HG02973 (cell line): ENCODE results near the gene MTX1.
"Not testable (repeated sequence)": the region's sequence is repeated elsewhere in the genome, so short reads cannot be mapped to it uniquely, and the experiment has no call there.

Source experiments
- ATAC-seq: cut with Tn5 transposase; IDR thresholded peaks from one replicate; pipeline ENCODE4 v1.9.1; 2021; ENCODE audit warnings: moderate library complexity; ENCODE audit not compliant: unreplicated experiment

The MTX1 gene

DNA sequence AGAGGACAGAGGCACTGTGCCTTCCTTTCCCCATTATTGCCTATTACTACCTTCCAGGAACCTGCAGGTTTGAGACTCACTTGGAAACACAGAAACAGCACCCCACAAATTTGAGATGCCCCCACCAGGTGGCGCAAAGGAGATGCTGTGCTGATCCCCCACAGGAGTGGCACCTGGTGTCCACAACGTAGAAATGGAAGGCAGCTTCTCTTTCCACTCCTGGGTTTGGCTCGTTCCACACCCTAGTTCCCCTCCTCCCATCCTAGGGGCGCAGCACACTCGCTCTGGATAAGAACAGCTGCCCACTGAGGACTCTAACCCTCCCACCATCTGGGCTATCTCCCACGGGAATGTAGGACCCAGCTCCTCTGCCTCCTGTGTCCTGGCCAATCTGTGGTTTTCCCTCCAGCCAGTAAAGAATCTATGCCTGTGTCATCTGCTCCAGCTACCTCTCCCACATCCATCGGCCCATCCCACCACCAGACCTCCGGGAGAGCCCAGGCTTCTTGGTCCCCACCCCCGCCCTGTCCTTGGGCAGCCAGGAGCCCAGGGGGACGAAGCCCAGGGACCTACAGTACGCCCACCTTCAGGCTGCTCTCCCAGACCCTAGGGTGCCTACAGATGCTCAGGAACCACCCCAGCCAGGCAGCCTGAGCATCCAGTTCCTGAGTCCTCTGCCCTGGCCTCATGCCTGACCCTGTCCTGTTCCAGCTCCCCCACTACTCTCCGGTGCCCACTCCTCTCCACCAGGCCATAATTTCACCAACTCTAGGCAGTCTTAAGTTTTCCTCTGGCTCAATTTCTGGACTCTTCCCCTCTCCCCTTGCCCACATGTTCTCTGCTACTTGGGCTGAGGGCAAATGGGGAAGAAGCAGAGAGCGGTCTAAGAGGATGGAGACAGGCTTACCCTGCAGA lies 1.3 kb upstream of the MTX1 start:
- ATAC-seq = no peak

DNA sequence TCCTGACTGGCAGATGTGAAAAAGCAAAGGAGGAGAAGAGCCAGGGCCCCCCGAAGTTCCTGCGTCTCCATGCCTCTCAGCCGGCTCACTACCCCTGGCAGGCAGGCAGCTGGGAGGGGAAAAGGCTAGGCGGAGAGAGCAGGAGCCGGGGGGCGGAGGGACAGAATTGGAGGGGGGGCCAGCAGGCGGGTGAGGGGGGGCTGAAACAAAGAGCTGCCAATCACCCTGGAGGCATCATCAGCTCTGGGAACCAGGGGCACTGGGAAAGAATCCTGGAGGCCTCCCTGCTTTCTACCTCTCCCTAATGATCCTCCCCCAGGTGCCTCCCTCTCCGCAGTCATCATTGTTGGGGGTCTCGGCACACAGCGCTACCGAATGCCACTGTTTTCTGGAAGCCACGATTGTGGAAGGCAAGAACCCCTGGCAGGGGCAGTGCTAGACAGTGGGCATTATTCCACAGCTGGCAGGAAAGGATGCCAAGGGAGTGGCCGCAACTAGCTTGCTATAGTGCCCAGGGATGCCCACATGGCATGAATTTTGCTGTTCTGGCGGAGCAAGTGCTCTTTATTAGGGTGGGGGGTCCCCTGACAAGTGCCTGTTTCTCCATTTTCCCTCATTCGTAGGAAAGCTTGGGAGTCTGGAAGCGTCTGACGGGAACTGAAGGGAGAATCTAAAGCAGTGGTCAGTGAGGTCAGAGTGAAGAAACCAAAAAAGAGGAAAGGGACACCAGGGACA lies 522 bp upstream of the MTX1 start, which contains the start of gene THBS3:
TSS of gene THBS3 (minus strand) at position 92 of the 735 bp plus-strand sequence. CDS start at position 71, 21 bp downstream.
- ATAC-seq = no peak

DNA sequence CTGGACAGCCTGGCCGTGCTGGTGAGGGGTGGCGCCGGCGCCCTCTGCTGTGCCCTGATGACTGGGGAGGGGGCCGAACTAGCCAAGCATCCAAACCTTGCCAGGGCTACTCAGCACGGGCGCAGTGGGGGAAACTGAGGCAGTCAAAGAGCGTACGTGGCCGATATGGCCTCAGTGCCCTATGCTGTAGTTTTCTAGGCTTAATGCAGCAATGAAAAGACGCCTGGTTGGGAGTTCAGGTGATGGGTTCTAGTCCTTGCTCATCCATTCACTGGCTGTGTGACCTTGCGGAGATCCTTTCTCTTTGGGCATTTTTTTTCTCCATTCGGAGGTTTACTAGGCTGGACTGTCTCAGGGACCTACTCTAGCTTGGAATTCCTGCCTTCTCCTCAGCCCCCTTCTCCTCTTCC lies 822 bp downstream of the MTX1 start:
- ATAC-seq = no peak

DNA sequence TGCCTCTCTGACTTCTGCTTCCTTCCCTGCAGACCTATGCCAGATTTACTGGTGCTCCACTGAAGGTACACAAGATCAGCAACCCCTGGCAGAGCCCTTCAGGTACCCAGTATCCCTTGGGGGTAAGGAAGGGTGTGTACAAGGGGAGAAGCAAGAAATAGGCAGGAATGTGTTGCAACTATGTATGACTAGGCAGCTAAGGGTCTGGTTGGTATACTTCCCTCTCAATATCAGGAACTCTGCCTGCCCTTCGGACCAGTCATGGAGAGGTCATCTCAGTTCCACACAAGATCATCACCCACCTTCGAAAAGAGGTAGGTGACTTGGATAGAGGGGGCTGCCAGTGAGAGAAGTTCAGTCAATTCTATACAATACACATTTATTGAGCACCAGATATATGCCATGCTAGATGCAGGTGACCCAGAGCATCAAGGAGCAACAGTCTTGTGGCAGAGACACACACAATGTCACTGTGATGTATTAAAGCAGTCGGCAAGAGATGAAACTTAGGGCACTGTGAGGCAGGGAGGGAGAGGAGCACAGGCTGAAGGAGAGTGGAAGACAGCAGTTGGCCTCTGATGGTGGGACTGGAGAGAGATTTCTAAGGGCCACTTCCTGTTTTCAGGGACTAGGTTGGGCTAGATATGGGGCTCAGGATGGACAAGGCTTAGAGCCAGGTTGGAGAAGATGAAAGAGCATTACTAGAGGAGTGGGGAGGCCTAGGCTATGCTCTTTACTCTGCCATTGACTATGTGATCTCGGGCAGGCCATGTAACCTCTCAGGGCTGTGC lies 2.0 kb downstream of the MTX1 start:
- ATAC-seq = no peak

DNA sequence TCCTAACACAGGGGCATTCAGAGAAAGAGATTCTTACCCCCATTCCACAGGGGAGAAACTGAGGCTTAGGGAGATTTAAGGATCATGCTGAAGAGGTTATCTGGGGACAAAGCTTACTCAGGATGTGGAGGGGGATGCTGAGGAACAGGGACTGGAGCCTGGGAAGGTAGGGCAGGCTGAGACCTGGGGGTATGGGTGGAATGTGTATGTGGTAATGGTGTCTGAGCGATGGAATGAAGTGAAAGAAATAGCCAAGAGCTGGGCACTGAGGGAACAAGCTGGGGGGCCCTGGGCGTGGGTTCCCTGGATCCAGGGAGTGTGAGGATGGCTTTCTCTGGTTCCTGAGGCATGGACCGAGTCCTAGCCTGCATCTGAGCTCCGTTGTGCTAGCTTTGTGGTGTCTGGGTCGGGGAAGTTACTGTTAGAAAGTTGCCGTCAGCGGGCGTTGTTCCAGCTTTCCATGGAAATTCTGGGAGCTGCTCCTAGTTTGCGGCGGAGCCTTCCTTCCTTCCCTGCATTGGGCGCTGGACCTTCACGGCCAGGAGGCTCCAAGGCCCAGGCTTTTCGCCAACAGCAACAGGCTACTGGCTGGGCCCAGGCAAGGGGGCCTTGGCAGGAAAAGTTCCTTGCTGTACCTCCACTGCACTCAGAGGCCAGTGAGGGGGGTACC lies 3.0 kb downstream of the MTX1 start:
- not testable (repeated sequence) for ATAC-seq

DNA sequence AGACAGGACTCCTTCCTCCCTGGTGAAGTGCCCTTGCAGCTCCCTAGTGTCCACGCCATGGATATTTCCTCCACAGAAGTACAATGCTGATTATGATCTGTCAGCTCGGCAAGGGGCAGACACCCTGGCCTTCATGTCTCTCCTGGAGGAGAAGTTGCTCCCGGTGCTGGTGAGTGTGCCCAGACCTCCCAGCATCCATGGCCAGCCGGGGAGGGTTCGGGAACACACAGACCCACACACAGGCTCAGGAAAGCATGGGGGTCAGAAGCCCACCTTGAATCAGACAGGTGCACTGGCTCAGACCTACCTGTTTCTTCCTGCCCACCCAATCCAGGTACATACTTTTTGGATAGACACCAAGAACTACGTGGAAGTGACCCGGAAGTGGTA lies 3.6 kb downstream of the MTX1 start:
- ATAC-seq = not testable (repeated sequence)

DNA sequence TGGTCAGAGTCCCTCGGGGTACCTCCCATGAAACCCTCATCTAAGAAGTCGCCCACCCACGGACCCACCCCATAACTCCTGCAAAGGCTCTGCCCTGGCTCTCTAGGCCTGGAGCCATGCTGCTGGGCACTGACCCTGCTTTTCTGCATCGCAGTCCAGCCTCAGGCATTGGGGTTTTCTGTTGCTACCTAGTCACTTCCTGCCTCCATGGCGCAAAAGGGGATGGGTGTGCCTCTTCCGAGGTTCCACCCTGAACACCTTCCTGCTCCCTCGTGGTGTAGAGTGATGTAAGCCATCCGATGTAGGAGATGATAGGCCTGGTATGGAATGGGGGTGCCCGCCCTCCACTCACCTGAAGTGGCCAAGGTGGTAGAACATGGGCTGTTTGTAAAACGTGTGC lies 6.2 kb downstream of the MTX1 start:
- not testable (repeated sequence) for ATAC-seq

DNA sequence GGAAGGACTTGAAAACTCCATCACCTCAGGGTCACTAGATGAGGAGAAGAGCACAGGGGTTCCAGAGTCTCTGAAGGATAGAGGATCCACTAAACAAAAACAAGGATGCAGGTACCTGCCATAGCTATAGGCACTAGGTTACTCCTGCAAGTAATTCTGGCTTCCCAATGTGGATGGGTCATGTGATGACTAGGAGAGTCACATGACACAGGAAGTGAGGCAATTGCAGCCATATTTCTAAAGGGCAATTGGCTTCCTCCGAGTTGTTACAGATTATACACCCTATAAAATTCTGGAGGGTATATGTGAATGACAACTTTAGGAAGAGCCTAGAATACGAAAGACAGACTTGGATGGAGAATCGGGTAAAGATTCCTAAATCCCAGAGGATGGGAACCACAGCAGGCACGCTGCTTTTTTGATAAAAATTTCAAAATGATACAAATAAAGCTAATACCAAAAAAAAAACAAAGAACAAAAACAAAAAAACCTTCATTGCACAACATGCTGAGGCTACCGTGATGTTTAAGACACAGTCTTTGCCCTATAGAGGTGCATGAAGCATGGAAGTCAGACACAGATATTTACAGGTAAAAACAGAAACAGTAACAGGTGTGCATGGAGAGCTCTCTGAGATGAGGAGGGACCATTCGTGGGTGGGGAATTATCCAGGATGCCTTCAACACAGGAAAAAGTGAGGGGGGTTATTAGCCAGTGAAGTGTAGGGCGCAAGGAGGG lies 10.5 kb downstream of the MTX1 start:
- ATAC-seq = no peak

DNA sequence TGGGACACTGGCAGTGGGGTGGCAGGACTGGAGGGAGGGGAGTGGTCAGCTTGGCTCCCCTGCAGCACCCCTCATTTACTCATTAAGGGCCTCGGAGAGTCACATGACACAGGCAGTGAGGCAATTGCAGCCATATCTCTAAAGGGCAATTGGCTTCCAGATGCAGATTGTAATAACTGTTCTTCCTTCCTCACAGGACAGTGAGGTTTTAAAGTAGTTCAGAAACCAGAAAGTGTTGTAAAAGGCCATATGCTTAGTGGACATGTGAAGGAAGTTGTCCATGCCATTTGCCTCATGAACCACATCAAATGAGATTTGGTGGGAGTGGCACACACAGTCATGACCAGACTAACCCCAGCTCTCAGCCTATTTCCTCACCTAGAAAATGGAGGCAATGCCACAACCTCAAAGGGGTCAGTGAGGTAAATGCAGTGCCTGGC lies 11.1 kb downstream of the MTX1 start:
- no peak for ATAC-seq

DNA sequence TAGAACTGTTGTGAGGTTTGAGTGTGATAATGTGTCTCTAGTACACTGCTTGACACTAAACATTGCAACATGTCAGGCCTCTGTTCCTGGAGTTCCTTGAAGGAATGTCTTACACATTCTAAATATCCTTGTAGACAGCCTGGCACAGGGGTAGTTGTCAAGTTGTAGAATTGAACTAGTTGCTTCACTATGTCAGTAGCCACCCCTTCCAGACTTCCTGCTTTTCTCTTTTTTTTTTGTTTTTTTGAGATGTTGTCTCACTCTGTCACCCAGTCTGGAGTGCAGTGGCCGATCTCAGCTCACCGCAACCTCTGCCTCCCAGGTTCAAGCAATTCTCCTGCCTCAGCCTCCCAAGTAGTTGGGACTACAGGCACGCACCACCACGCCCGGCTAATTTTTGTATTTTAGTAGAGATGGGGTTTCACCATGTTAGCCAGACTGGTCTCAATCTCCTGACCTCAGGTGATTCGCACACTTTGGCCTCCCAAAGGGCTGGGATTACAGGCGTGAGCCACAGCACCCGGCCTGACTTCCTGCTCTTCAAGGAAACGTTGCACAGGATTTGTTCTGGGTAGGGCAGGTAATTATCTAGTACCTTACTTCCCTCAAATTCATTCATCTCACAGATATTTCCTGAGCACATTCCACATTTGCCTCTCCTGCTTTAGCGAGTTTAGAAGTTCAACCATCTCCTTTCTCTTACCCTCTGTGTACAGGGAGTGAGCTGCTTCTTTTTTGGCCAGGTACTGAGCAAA lies 11.9 kb downstream of the MTX1 start:
- ATAC-seq = not testable (repeated sequence)

DNA sequence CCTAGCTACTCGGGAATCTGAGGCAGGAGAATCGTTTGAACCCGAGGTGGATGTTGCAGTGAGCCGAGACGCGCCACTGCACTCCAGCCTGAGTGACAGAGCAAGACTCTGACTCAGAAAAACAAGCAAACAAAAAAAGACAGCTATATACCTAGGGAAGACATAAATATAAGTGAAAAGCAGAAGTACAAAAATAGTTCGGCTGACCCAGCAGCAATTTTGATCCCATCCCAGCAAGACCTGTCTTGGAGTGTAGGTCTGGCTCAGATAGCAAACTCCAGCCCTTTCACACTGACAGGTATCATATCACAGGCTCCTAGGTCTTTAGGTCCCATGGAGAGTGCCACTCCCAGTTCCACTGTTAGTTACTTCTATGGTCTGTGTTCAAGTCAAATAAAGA lies 14.6 kb downstream of the MTX1 start:
- ATAC-seq = no peak

DNA sequence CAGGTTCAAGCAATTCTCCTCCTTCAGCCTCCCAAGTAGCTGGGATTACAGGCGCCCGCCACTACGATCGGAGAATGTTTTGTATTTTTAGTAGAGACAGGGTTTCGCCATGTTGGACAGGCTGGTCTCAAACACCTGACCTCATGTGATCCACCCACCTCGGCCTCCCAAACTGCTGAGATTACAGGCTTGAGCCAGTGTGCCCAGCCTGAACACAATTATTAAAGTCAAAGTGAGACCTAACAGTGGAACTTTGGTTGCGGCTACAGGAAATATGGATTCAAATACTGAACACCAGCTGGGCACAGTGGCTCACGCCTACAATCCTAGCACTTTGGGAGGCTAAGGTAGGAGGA lies 16.9 kb downstream of the MTX1 start:
- not testable (repeated sequence) for ATAC-seq

DNA sequence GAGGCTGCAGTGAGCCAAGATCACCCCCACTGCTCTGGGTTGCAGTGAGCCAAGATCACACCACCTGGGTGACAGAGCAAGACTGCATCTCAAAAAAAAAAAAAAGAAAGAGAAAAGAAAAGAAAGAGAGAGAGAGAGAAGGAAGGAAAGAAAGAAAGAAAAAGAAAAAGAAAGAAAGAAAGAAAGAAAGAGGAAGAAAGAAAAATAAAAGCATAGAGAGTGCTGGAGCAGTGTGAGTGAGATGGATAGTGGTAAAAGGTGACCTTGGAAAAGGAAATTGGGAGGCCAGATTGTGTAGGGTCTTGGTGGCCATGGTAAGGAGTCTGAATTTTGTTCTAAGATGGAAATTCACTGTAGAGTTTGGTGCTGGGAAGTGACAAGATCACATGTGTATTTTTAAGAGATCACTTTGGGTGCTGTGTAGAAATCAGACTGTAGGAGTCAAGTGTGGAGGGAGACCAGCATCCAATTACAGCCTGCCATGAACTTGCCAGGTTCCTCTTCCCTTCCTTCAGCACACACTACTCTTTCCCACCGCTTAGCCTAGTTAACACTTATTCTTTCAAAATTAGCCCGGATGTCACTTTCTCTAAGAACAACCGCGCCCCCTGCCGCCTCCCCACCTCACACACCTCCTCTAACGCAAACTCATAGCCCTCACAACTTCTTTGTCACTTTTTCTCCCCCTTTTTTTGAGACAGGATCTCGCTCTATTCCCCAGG lies 17.9 kb downstream of the MTX1 start:
- ATAC-seq = no peak

DNA sequence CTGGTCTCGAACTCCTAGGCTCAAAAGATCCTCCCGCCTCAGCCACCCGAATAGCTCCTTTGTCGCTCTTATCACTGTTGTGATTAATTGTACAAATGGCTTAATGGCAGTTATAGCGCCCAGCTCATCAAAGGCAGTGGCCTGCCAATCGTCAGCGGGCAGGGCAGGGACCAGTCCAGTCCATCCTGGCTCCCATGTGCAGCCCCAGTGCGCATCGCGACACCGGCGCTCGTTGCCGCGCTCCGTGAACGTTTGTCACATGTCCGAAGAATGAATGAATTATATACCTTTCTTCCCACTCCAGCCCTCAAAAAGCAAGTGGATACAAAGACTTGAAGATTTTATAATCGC lies 18.4 kb downstream of the MTX1 start:
- ATAC-seq = no peak

DNA sequence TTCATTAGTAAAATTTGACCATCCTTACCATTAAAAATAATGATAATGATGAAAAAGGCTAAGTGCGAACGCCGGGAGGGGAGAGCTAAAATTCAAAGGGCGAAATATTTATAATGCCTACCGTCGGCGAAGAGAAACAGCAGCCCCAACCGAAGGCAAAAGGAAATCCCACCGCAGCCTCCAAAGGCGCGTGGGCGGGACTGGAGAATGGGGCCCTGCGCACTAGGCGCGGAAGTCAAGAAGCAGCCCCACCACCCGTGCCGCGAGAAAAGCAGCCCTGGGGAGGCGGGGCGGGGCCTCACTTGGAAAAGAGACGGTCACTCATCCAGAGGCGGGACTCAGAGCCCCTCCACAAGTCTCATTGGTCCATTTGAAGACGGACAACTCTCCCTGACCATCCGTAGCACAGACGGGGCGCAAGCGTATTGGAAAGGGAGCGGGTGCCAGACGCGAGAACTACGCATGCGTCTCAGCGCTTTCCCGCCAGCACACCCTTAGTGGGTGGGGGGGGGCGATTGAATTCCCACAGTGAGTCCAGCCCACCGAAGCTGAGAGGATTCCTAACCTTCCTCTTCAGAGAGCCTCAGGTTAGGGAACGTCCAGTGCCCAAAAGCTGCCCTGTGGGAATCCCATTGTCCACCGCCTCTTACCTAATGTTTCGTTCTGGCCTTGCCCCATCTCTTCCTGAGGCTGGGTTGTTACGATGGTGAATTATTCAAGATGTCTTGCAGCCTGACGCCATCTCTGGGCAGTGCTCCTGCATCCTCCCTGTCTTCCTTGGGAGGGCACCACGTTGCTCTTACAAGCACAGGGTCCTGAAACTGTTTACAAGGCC lies 19.0 kb downstream of the MTX1 start:
- peak; percentile 82 for ATAC-seq

DNA sequence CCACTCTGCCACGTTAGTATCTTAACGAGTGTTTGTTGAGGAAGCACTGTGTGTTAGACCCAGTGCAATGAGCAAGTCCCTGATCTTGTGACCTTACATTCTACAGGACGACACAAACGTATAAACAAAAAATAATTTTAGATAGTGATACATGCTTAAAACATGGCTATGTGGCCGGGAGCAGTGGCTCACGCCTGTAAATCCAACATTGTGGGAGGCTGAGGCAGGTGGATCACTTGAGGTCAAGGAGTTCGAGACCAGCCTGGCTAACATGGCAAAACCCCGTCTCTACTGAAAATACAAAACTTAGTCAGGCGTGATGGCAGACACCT lies 19.6 kb downstream of the MTX1 start:
- ATAC-seq = no peak

DNA sequence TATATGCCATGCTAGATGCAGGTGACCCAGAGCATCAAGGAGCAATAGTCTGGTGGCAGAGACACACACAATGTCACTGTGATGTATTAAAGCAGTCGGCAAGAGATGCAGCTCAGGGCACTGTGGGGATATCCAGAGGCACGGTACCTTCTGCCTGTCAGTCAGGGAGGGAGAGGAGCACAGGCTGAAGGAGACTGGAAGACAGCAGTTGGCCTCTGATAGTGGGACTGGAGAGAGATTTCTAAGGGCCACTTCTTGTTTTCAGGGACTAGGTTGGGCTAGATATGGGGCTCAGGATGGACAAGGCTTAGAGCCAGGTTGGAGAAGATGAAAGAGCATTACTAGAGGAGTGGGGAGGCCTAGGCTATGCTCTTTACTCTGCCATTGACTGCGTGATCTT lies 22.8 kb downstream of the MTX1 start:
- ATAC-seq = not testable (repeated sequence)
